Fibroblast of peridontal ligament (primary cell): ENCODE measurements around the gene CTF1.
A peak's percentile ranks its signal among the peaks of the same experiment; 100 is the strongest.
"Not testable (repeated sequence)": the region's sequence is repeated elsewhere in the genome, so short reads cannot be mapped to it uniquely, and the experiment has no call there.

Experiments used
- DNase-seq: peaks from one replicate; pipeline ENCODE4 v3.0.0-alpha.2; 2010; ENCODE audit errors: extremely low read depth

CTF1 gene

DNA sequence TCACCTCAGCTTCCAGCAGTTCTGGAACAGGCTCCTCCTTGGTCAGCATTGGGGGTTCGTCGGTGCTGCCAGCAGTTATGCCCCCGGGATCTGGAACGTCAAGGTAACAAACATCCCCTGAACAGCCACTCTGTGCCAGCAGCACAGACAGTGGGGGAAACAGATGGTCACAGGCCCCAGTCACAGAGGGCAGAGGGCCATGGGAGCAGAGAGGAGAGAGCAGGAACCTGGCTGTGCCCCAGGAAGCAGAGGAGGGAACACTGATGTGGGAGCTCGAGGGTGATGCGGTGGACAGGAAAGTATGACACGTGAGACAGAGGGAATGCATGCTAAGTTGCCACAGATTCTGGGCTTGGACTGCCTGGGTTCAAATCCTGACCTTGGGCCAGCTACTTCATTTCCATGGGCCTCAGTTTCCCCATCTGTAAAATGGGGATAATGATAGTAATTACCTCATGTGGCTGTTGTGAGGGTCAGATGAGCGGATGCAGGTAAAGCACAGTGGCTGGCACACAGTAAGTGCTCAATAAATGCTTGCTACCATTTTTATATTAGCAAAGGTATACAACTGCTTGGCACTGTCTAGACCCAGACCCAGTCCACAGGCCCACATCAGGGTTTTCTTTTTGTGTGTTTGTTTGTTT is 7.4 kb upstream of the CTF1 start:
- DNase-seq: no peak

DNA sequence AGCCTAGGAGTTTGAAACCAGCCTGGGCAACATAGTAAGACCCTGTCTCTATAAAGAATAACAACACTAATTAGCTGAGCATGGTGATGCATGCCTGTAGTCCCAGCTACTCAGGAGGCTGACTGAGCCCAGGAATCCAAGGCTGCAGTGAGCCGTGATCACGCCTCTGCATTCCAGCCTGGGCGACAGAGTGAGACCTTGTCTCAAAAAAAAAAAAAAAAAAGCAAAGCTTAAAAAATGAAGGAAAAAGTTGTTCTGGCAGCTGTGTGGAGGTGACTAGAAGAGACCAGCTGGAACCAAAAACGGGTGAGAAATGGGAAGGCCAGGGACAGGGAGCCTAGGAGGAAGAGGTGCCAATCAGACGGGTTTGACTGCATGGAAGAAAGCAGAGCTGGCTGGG is 6.7 kb upstream of the CTF1 start:
- DNase-seq: no peak

DNA sequence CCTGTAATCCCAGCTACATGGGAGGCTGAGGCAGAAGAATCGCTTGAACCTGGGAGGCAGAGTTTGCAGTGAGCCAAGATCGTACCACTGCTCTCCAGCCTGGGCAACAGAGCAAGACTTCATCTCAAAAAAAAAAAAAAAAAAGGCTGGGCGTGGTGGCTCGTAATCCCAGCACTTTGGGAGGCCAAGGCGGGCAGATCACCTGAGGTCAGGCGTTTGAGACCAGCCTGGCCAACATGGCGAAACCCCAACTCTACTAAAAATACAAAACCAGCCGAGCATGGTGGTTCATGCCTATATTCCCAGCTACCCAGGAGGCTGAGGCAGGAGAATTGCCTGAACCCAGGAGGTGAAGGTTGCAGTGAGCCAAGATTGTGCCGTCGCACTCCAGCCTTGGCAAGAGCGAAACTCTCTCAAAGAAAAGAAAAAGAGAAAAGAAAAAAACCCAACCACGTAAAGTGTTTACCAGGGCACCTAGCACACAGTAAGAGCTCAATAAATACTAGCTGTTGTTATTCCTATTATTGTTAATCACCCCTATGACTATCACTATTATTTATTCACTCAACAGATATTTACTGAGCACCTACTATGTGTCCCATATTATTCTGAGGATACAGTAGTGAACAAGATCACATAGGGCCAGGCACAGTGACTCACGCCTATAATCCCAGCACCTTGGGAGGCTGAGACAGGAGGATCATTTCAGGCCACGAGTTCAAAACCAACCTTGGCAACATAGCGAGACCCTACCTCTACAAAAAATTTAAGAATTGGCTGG is 5.2 kb upstream of the CTF1 start:
- not testable (repeated sequence) for DNase-seq

DNA sequence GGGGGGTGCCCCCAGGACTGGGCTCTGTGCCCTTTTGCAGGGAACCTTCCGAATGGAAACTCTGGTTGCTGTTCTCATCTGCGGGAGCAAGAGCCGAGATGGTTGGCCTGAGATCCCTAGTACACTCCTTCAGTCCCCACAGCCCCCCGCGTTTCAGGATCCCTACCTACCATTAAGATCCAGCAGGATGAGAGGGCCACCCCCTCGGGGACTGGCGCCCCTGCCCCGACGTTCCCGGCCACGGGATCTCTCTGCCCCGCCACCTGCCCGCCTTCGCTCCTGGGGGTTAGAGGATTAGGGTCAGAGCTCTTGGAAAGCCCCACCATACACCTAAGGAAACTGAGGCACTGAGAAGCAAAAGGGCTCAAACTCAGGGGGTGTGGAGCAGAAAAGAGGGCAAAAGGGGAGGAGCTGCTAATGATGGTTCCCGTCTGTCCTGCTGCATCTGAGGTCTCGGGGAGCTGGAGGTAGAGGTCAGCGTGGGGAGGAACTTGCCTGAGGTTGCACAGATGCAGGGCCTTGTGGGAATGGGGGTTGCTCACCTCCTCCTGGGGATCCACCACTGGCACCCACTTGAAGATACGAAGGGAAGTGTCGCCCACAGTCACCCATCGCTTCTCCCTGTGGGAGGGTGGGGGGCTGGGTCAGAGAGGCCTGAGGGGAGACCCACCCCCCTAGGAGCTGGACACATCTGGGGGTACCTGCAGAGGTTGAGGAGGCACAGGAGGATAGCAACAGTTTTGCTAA is 3.6 kb upstream of the CTF1 start:
- no peak for DNase-seq

DNA sequence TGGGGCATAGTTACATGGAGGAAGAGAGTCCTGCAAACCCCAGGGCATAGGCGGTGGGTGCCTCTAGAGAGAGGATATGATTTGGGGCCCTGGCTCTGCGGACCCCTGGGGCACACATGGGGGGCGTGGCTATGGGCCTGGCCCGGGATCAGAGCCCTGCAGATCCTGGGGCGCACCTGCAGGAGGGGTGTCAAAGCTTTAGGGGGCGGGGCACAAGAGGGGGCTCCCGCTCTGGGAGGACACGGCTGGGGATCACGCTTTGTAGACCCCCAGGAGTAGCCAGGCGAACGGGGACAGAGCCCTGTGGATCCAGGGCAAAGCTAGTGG is 3.0 kb upstream of the CTF1 start:
- DNase-seq: no peak

DNA sequence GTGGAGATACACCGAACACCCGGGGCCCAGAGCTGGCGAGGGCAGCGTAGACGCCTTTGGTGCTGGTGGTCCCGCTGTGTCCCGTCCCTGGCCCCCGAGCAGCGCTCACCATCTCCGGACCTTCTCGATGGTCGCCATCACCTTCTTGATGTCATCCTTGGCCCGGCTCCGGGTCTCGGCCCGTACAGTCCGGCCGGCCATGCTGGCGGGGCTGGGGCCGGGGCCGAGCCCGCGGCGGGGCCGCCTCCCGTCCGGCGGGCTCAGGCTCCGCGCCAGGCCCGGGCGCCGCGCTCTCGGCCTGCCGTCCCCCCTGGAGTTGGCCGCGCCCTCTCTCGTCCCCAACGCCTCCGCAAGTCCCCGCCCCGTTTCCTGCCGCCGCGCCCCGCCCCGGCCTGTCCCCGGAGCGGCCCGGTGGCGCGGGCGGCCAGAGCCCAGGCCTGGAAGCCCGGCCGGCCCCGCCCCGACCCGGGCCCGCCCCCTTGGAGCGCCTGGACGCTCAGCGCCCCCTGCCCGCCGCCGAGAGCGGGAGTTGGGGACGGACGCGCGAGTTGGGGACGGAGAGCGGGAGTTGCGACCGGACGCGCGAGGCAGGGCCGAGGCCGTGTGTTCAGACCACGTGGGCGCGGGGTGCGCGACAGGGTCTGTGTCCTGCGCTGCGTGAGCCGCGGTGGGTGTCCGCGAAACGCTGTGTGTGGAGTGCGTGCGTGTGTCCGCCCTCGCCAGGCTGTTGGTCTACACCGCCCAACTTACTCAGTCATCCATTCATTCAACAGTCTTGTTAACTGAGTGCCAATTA is 2.5 kb upstream of the CTF1 start, which contains the start of gene BCL7C:
TSS of gene BCL7C (minus strand) at position 334 of the 796 bp plus-strand sequence. CDS start at position 201, 133 bp downstream.
- peak; percentile 71 for DNase-seq

DNA sequence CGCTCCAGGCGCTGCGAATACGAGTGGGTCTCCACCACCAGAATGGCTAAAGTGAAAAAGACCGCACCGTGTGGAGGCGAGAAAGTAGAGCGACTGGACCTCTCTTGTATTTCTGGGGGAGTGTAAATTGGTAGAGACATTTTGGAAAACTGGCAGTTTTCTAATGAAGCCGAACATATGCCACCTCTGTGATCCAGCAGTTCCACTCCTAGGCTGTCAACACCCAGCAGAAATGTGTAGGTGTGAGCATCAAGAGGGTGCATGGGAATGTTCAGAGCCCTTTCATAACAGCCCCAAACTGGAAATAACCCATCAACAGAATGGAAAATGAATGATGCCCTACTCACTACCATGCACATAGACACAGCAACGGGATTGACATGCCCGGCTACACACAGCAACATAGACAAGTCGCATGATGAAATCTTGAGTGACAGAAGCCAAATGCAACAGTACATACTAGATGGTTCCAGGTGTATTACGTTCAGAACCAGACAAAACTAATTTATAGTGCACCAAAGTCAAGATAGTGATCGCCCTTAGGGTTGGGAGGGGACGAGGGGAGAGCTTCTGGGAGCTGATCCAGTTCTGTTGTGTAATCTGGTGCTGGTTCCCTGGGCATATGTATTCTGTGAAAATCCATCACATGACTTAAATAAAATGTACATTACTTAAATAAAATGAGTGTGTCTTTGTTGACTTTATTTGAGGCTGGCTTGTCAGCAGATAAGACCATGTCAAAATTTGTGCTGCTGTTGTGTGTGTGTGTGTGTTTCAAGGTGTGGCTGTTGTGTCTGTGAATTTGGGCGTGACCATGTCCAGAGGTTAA is 1.7 kb upstream of the CTF1 start:
- peak; percentile 19 for DNase-seq

DNA sequence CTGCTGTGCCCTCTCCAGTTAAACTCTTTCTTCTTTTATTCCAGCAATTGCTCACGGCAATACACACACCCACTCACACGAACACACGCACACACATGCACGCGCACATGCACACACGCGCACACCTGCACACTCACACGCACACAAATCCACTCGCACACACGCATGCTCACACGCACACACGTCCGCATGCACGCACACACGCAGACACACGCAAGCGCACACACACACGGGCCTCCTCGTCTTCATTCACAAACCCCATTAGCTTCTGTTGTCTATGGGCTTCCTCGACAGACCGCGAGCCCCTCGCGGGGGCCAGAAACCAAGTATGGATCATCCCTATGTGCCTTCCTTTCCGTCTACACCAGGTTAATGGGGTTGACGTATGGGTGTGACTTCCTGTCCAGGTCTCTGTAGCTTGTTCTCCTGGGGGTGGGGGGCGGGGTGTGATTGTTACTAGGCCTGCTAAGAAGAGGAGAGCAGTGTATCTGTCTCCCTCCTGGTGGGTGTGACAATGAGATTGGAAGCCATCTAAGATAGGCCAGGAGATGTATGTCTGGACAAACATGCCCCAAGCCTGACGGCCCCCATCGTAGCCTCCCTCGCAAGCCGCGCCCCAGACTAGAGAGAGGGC is 670 bp upstream of the CTF1 start:
- DNase-seq: no peak

DNA sequence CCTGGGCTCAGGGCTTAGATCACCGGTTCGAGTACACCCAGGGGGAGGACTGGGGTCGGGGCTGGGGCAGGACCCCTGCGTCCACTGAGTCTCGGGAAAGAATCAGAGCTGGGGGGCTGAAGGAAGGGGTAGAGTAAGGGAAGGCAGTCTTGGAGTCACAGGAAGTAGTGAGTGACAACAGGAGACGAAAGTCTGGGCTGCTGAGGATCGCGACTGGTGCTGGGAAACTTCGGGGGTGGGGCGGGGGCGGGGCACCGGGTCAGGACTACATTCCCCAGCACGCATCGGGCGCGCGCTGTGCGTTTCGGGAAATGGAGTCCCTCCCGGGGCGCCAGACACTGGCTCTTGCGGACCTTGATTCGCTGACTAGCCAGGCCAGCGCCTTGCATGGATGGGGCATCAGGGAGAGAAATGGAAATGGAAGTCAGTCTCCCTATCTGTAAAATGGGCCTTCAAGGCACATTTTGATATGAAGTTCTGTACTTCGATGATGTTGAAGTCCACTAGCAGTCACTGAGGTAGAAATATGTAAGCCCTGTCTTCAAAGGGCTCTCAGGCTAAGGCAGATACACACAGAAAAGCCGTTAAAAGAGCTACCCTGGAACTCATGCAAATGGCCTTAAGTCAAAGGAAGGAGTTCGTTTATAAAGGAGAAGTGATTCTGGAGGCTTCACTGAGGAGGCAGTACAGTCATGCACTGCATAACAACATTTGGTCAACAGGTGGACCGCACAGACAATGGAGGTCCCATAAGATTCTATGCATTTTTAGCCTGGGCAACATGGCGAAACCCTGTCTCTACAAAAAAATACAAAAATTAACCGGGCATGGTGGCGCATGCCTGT is 697 bp downstream of the CTF1 start:
- DNase-seq: peak; percentile 79

DNA sequence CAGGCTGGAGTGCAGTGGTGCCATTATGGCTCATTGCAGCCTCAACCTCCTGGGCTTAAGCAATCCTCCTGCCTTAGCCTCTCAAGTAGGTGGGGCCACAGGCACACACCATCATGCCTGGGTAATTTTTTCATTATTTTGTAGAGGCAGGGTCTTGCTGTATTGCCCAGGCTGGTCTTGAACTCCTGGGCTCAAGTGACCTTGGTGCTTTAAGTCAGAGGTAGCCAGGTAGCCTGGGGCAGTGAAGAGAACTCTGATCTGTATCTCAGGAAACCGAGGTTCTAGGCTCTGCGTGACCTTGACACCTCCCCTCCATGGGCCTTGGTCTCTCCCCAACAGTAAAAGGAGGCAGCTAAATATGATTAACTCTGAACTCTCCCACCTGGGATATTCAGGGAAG is 3.4 kb downstream of the CTF1 start:
- no peak for DNase-seq

DNA sequence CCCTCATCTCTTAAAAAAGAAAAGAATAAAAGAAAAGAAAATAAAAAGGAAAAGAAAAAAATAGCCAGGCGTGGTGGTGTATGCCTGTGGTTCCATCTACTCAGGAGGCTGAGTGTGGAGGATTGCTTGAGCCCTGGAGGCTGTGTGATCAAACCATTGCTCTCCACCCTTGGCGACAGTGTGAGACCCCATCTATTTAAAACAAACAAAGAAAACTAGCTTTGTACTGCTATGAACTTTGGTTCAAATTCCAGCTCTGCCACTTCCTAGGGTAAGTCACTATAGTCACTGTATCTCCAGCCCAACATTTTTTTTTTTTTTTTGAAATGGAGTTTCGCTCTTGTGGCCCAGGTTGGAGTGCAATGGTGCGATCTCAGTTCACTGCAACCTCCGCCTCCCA is 4.2 kb downstream of the CTF1 start:
- no peak for DNase-seq

DNA sequence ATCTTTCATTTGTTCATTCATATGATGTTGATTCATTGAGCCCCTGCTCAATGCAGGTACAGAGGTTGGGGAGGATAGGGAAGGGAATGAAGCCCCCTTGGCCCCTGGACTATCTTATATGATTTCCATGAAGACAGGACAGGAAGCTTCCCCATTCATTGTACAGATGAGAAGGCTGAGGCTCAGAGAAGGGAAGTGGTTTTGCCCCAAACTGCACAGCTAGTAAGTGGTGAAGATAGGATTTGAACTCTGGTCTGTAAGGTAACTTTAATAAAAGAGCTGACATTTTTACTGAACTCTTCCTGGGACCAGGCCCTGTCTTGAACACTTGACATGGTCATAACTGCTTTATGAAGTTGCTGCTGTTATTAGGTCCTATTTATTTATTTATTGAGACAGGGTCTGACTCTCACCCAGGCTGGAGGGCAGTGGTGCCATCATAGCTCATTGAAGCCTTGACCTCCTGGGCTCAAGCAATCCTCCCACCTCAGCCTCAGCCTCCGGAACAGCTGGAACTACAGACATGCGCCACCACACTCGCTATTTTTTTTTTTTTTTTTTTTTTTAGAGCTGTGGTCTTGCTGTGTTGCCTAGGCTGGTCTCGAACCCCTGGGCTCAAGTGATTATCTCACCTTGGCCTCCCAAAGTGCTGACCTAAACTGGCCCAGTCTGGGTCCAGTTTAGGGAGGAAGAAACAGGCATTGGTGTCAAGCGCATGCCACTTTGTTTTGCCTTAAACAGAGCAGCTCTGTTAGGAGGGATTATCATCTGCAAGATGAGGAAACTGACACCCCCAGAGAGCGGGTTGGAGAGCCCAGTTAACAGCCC is 5.0 kb downstream of the CTF1 start:
- DNase-seq: no peak

DNA sequence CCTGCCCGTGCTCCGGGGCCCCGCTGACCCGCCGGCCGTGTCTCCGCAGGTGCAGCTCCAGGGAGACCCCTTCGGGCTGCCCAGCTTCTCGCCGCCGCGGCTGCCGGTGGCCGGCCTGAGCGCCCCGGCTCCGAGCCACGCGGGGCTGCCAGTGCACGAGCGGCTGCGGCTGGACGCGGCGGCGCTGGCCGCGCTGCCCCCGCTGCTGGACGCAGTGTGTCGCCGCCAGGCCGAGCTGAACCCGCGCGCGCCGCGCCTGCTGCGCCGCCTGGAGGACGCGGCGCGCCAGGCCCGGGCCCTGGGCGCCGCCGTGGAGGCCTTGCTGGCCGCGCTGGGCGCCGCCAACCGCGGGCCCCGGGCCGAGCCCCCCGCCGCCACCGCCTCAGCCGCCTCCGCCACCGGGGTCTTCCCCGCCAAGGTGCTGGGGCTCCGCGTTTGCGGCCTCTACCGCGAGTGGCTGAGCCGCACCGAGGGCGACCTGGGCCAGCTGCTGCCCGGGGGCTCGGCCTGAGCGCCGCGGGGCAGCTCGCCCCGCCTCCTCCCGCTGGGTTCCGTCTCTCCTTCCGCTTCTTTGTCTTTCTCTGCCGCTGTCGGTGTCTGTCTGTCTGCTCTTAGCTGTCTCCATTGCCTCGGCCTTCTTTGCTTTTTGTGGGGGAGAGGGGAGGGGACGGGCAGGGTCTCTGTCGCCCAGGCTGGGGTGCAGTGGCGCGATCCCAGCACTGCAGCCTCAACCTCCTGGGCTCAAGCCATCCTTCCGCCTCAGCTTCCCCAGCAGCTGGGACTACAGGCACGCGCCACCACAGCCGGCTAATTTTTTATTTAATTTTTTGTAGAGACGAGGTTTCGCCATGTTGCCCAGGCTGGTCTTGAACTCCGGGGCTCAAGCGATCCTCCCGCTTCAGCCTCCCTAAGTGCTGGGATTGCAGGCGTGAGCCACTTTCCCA is 5.9 kb downstream of the CTF1 start:
- DNase-seq: peak; percentile 37

DNA sequence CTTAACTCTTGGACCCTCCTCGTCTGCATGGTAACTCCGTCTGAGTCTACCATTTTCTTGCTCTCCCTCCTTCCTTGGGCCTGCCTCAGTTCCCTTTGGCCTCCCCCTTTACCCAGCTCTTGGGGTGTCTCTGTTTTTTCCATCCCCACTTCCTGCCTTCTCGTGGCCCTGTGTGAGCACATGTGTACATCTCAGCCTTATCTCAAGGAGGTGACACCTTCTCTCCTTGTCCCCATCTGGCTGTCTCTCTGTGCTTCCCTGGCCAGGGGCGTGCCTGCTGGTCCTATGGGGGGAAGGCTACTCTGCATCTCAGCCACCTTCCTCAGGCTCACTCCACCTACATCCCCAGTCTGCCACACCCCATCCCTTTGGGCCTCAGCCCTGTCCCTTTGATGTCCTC is 6.6 kb downstream of the CTF1 start:
- no peak for DNase-seq

DNA sequence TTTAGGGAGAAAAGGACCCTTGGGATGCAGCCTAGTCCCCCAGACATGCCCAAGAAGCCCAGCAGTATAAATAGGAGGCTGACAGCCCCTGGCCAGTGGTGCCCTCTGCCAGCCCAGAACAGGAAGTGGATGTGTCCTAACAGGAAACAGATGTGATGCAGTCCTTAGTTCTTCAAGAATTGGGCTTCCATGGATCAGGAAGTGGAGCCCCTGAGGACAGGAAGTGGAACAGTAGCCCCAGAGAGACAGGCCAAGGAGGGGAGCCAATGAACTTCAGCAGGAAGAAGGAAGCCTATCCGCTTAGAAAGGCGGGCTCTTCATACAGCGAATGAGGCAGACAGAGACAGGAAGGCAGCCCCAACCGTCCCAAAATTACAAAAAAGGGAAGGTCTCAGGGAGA is 7.2 kb downstream of the CTF1 start:
- DNase-seq: peak; percentile 23

DNA sequence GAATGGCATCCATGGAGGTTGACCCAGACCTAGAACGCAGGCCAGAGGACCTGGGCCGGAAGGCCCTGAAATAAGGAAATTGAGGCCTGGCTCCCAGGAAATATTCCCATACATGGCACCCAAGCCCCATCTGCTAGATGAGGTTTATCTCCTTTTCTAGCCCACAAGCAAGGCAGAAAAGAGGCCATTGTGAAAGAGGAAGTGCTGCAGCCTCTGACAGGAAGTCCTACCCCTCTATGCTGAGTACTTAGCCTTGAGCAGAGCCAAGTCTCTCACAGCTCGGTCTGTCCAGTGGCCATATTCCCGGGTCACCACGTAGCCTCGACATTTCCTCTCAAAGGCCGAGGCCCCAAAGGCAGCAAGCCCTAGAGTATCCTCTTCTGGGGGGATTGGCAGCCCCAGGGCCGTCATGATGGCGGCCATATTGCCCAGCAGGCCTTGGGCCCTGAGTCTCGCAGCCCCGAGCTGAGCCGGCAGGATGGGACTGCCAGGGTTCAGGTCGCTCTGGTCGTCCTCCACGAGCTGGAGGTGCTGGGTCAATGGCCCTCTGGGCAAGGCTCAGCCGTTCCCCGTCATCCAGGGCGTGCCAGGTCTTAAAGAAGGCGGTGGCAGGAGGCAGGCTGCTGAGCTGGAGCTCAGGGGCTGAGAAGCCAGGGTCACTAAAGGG is 7.8 kb downstream of the CTF1 start:
- no peak for DNase-seq

DNA sequence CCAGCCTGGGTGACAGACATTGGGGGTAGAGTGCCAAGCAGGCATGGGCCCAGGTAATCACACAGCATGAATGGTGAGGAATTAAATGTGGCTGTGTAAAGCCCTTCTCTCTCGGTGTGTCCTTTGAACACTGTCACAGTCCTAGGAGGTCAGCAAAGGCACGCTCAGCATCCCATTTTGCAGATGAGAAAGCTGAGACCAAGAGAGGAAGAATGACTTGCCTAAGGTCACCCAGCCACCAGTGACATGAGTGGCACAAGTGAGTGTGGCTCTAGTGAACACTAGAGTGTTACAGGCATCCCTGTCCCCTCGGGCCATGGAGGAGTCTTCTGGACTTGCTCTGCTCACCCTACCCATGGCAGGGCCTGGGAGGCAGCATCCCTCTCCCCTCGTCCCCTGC is 10.7 kb downstream of the CTF1 start:
- DNase-seq: no peak
